ENCODE data around the gene CASP5.
"Not testable (repeated sequence)": the region's sequence is repeated elsewhere in the genome, so short reads cannot be mapped to it uniquely, and the experiment has no call there.

Gene CASP5

DNA sequence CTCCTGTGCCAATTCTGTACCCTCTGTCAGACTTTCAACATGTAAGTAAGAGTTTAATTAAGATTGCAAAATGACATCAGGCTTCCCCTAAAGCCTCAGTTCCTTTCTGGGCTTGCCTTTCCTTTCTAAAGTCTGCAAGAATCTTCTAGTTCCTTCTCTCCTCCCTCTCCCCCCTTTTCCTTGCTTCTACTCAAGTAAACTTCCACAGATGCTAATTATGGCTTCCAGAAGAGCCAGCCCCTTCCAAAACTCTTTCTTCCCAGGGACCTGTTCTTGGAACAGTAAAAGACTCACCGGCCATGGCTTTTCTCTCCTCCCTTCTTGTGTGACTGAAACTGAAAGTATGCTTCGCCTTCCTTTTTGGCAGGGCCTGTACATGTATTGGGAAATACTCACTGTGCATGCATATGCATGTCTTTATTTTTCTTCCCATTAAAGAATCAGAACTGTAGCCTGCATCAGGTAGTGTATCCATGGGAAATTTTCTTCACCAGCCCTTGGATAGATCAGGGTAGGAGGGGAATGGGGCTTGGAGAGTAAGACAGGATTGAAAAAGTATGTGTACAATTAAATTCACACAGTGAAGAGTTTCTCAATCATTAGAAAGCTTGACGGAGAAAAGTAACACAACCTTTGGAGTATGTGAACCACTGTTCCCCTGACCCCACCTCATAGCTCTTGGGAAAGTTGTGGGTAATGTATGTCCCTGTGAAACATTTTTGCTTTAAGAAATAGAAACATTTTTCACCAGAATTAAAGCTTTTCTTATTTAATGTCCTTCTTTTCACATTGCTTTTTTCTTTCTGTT lies 12.0 kb upstream of the CASP5 start, which contains the start of gene CASP1:
Gene CASP1, minus strand, starts transcription at position 332 of the 808 bp plus-strand sequence. Its CDS starts 31 bp downstream, at position 301.
- Histone ChIP-seq H3K4me3 (ENCODE audit: low read depth, low read length) (no peak within 1 kb of the TSS), H3K27ac (peak within 1 kb of the TSS; percentile 13), H3K36me3 (replicated peaks) (no peaks in the 10 kb centered on the region), H3K27me3 (replicated peaks) (no peaks in the 10 kb centered on the region)
- TF ChIP-seq, protein P1, sequence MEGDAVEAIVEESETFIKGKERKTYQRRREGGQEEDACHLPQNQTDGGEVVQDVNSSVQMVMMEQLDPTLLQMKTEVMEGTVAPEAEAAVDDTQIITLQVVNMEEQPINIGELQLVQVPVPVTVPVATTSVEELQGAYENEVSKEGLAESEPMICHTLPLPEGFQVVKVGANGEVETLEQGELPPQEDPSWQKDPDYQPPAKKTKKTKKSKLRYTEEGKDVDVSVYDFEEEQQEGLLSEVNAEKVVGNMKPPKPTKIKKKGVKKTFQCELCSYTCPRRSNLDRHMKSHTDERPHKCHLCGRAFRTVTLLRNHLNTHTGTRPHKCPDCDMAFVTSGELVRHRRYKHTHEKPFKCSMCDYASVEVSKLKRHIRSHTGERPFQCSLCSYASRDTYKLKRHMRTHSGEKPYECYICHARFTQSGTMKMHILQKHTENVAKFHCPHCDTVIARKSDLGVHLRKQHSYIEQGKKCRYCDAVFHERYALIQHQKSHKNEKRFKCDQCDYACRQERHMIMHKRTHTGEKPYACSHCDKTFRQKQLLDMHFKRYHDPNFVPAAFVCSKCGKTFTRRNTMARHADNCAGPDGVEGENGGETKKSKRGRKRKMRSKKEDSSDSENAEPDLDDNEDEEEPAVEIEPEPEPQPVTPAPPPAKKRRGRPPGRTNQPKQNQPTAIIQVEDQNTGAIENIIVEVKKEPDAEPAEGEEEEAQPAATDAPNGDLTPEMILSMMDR (IDR thresholded peaks at IDR 0.05; ENCODE audit: low read depth, low read length, missing control alignments), result no peak
- in situ Hi-C loops (cut with HindIII; ENCODE audit: low pct_ligation_motif_present, low sequenced_read_pairs), result no loop called here
- DNase-seq, result peak; percentile 81

DNA sequence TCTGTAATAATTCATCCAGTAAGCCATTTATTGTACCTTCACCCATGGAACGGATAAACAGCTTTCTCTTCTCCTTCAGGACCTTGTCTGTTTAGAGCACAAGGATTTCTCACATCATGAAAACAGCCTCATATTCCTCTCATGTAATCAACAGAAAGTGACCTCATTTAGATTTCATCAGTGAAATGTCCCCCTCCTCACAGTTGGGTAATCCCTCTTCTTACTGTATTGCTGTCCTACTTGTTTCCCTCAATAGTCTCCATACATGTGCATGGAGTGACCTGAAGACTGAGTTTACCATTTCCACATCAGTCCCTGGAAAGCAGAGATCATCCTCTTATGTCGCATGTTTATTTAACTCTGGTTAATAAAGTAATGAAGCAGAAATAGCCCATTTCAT lies 11.4 kb upstream of the CASP5 start:
- not testable (repeated sequence) for DNase-seq; H3K4me3 ChIP-seq (ENCODE audit: low read depth, low read length)

DNA sequence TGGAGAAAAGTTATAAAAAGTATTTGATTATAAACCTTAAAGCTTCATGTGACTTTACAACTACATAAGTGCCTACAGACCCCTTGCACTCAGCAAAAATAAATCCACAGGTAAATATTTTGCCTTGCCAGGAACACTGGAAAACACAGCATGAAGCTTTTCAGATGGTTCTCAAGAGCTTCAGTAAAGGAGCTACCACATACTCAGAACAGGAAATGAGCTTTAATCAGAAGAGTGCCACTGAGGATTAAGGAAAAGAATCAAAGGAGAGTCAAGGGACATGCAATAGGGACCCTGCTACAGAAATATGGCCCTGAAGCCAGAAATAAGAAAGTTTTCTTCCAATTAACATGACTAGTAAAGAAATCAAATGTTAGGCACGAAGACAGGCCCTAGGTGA lies 10.8 kb upstream of the CASP5 start:
- H3K4me3 ChIP-seq (ENCODE audit: low read depth, low read length), result no peak overlapping the region
- H3K27ac ChIP-seq, result no peak overlapping the region

More for the DNA sequence above, 11.4 kb upstream of the CASP5 start:
- H3K27me3 ChIP-seq (replicated peaks); H3K36me3 ChIP-seq (replicated peaks); in situ Hi-C loops (cut with HindIII; ENCODE audit: low pct_ligation_motif_present, low sequenced_read_pairs); H3K27ac ChIP-seq: not testable (repeated sequence)

DNA sequence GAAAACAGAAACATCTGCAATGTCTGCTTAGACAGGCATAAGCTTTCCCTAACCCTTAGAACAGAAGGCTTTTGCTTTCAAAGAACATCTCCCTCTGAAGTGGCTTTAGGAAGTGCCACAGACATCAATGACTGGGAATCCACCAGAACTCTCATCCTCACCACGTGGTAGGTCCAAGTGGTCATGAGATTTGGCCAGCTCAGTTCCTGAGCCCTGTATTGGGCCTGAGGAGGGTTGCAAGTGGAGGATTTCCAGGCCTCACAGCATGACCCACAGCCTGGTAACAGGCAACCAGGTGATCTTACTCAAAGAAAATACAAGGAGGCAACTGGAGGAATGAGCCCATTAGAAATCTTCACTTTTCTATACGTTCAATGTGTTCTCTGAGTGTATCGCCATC lies 10.4 kb upstream of the CASP5 start:
- DNase-seq, result no peak
- in situ Hi-C loops (cut with HindIII; ENCODE audit: low pct_ligation_motif_present, low sequenced_read_pairs), result no loop called here
- TF ChIP-seq, protein P1 (IDR thresholded peaks at IDR 0.05; ENCODE audit: low read depth, low read length, missing control alignments), result no peak
- no peak overlapping the region for H3K4me3 ChIP-seq (ENCODE audit: low read depth, low read length)
- H3K36me3 ChIP-seq (replicated peaks), result no peaks in the 10 kb centered on the region
- H3K27me3 ChIP-seq (replicated peaks), result no peaks in the 10 kb centered on the region
- no peak overlapping the region for H3K27ac ChIP-seq

More for the DNA sequence above, 10.8 kb upstream of the CASP5 start:
- H3K27me3 ChIP-seq (replicated peaks), result no peaks in the 10 kb centered on the region
- TF ChIP-seq, protein P1 (IDR thresholded peaks at IDR 0.05; ENCODE audit: low read depth, low read length, missing control alignments), result no peak
- no peaks in the 10 kb centered on the region for H3K36me3 ChIP-seq (replicated peaks)
- no peak for DNase-seq
- in situ Hi-C loops (cut with HindIII; ENCODE audit: low pct_ligation_motif_present, low sequenced_read_pairs), result no loop called here

DNA sequence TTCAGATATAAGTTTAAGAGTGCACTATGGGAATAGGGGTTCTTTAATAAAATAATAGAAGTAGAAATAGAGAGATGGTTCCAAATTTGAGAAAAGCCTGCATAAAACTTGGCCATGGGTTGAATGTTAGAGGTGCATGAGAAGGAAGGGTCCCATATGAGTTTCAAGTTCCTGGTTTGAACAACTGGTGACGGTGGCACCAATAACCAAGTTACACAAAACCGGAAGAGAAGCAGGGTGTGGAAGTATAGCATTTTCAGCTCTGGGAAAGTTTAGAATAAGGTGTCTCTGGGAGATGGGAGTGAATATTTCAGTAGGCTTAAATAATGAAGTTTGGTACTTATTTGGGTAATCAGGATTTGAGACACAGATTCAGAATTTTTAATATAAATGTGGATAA lies 9.5 kb upstream of the CASP5 start:
- no peaks in the 10 kb centered on the region for H3K27me3 ChIP-seq (replicated peaks)
- H3K4me3 ChIP-seq (ENCODE audit: low read depth, low read length), result no peak overlapping the region
- no peak overlapping the region for H3K27ac ChIP-seq
- H3K36me3 ChIP-seq (replicated peaks), result no peaks in the 10 kb centered on the region
- TF ChIP-seq, protein P1 (IDR thresholded peaks at IDR 0.05; ENCODE audit: low read depth, low read length, missing control alignments), result no peak
- DNase-seq, result no peak
- in situ Hi-C loops (cut with HindIII; ENCODE audit: low pct_ligation_motif_present, low sequenced_read_pairs), result no loop called here

DNA sequence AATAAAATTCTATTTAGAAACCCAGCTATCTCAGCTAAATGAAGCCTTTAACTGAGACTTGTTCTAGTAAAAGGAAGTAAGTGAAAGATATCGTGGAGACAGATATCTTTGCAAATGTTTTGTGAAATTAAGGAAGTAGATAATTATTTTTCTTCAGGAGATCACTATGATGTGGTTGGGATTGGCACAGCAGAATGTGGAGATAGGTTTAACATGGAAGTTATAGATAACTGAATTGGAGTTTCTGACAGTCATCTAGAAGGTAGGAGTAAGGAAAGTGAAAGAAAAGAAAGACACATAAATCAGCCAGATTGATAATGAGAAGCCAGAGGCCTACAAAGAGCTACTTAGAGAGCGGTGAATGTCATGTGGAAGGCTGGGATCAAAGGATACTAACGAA lies 4.7 kb upstream of the CASP5 start:
- in situ Hi-C loops (cut with HindIII; ENCODE audit: low pct_ligation_motif_present, low sequenced_read_pairs), result no loop called here

More for the DNA sequence above, 4.7 kb upstream of the CASP5 start:
- H3K4me3 ChIP-seq (ENCODE audit: low read depth, low read length), result no peak overlapping the region
- no peaks in the 10 kb centered on the region for H3K36me3 ChIP-seq (replicated peaks)
- H3K27ac ChIP-seq, result no peak overlapping the region
- no peak for DNase-seq
- TF ChIP-seq, protein P1 (IDR thresholded peaks at IDR 0.05; ENCODE audit: low read depth, low read length, missing control alignments), result no peak
- no peaks in the 10 kb centered on the region for H3K27me3 ChIP-seq (replicated peaks)
